HepG2 (cell line): ENCODE measurements around the gene SMARCD1. TPM values are rescaled to one million over a fixed set of nuclear protein-coding genes. Genes with fewer than 3 reads are reported as not detected.

Experiments used
- CREB1 ChIP-seq, 2 experiments: fragments of 450-650 bp in 1 of 2; IDR thresholded peaks; 2 replicates each; pipeline ENCODE4 v1.6.1; 2016 to 2017; ENCODE audit warnings: control low read depth in 1 of 2, mild to moderate bottlenecking in 1 of 2, missing compliant biosample characterization in 1 of 2, missing genetic modification characterization in 1 of 2
- GATAD2A ChIP-seq: IDR thresholded peaks from 2 replicates; pipeline ENCODE4 v1.6.1; 2016
- HMGA1 ChIP-seq: sonication (generic); formaldehyde crosslinking; conservative IDR thresholded peaks from 2 replicates; pipeline ENCODE4 v1.4.0; 2020; ENCODE audit warnings: missing genetic modification reagents
- JUN ChIP-seq: sonication (generic); formaldehyde crosslinking; IDR thresholded peaks from 2 replicates; pipeline ENCODE4 v1.4.0; 2020; ENCODE audit warnings: mild to moderate bottlenecking, missing genetic modification reagents
- KMT2A ChIP-seq: sonication (generic); formaldehyde crosslinking; IDR thresholded peaks from 2 replicates; pipeline ENCODE4 v1.4.0; 2020; ENCODE audit warnings: missing genetic modification reagents
- MED1 ChIP-seq: sonication (generic); formaldehyde crosslinking; IDR thresholded peaks from 2 replicates; pipeline ENCODE4 v1.4.0; 2020; ENCODE audit warnings: missing genetic modification reagents
- PHF21A ChIP-seq: sonication (generic); formaldehyde crosslinking; IDR thresholded peaks from 2 replicates; pipeline ENCODE4 v1.5.0; 2020; ENCODE audit warnings: mild to moderate bottlenecking, missing genetic modification reagents
- SAP130 ChIP-seq: IDR thresholded peaks from 2 replicates; pipeline ENCODE4 v1.6.1; 2016; ENCODE audit warnings: low read depth
- SOX6 ChIP-seq, 2 experiments: fragments of 450-650 bp in 1 of 2; sonication (generic) in 1 of 2; formaldehyde crosslinking in 1 of 2; IDR thresholded peaks; 2 replicates each; pipeline versions ENCODE4 v1.4.0 to v1.6.1; 2017 to 2020; ENCODE audit warnings: antibody characterized with exemption in 1 of 2, mild to moderate bottlenecking in 1 of 2, missing genetic modification reagents in 1 of 2
- YEATS4 ChIP-seq: sonication (generic); formaldehyde crosslinking; IDR thresholded peaks from 2 replicates; pipeline ENCODE4 v1.4.0; 2020; ENCODE audit warnings: missing genetic modification reagents, borderline replicate concordance
- ZBTB14 ChIP-seq: sonication (generic); formaldehyde crosslinking; IDR thresholded peaks from 2 replicates; pipeline ENCODE4 v1.4.0; 2020; ENCODE audit warnings: missing genetic modification reagents
- ZBTB2 ChIP-seq: sonication (generic); formaldehyde crosslinking; IDR thresholded peaks from 2 replicates; pipeline ENCODE4 v1.8.0; 2022; ENCODE audit warnings: low read depth, missing genetic modification reagents
- ZBTB20 ChIP-seq: sonication (generic); formaldehyde crosslinking; IDR thresholded peaks from 2 replicates; pipeline ENCODE4 v1.8.1; 2023; ENCODE audit warnings: missing genetic modification reagents, low read depth, mild to moderate bottlenecking, borderline replicate concordance
- ZKSCAN1 ChIP-seq: fragments of 150-350 bp; IDR thresholded peaks from 2 replicates; pipeline ENCODE4 v1.6.1; 2014; ENCODE audit warnings: low read length
- ZNF280D ChIP-seq: sonication (generic); formaldehyde crosslinking; IDR thresholded peaks from 2 replicates; pipeline ENCODE4 v1.5.1; 2020; ENCODE audit warnings: mild to moderate bottlenecking, missing genetic modification reagents
- ZNF281 ChIP-seq: sonication (generic); formaldehyde crosslinking; IDR thresholded peaks from 2 replicates; pipeline ENCODE4 v1.4.0; 2020; ENCODE audit warnings: missing genetic modification reagents, borderline replicate concordance
- ZNF350 ChIP-seq: sonication (generic); formaldehyde crosslinking; IDR thresholded peaks from 2 replicates; pipeline ENCODE4 v1.4.0; 2020; ENCODE audit warnings: mild to moderate bottlenecking, low read depth, missing genetic modification reagents, borderline replicate concordance
- ZNF564 ChIP-seq: sonication (generic); formaldehyde crosslinking; IDR thresholded peaks from 2 replicates; pipeline ENCODE4 v1.8.1; 2023; ENCODE audit warnings: mild to moderate bottlenecking, missing genetic modification reagents
- ZNF629 ChIP-seq: sonication (generic); formaldehyde crosslinking; conservative IDR thresholded peaks from 2 replicates; pipeline ENCODE4 v1.5.0; 2020; ENCODE audit warnings: missing genetic modification reagents
- ZNF747 ChIP-seq: sonication (generic); formaldehyde crosslinking; IDR thresholded peaks from 2 replicates; pipeline ENCODE4 v1.8.1; 2023; ENCODE audit warnings: missing genetic modification reagents, mild to moderate bottlenecking, borderline replicate concordance
- ZSCAN9 ChIP-seq: IDR thresholded peaks from 2 replicates; pipeline ENCODE4 v1.6.1; 2016; ENCODE audit warnings: borderline replicate concordance
- polyA plus RNA-seq, 8 experiments: library from polyadenylated mRNA; depleted of rRNA in 3 of 8; stranded (reverse) in 7 of 8; unstranded in 1 of 8; fragments of >200 nt; fragmentation: Illumina TruSeq in 4 of 8; extraction: Trizol in 4 of 8; gene quantifications; 2 replicates each; pipeline versions ENCODE4 v1.2.1 to v1.2.3, GENCODE V29; 2011 to 2016; ENCODE audit warnings: low read depth in 4 of 8, missing spikeins in 1 of 8, mixed read lengths in 1 of 8; ENCODE audit not compliant: insufficient read depth in 1 of 8
- total RNA-seq, 5 experiments: library from RNA; depleted of rRNA; stranded (reverse); fragments of >200 nt; fragmentation: Illumina TruSeq; extraction: Trizol; gene quantifications; 2 replicates each; pipeline ENCODE4 v1.2.3, GENCODE V29; 2016; ENCODE audit warnings: low read depth in 1 of 5

Gene SMARCD1
- total and polyA plus RNA-seq, 2 of the 13 experiments (the other 11 are each of a cell fraction or from before 2014, with no cell fraction given), result 51.7 to 54.6 TPM

GRCh38 chr12:50082644-50083043, 2.5 kb upstream of the SMARCD1 start (continued):
- TF ChIP-seq ZNF281 (CRISPR knock-in tag) (peak; percentile 31; the same call in 1 of the 2 replicates), ZNF280D (CRISPR knock-in tag) (no peak), ZNF747 (CRISPR knock-in tag) (no peak), HMGA1 (CRISPR knock-in tag) (no peak), KMT2A (CRISPR knock-in tag) (0 out of 2 replicates have a peak, but pooled peaks have one; percentile 25), MED1 (CRISPR knock-in tag) (peak; percentile 58; the same call in 1 of the 2 replicates), CREB1 (IDR thresholded peaks at IDR 0.05) (no peak), CREB1 (CRISPR knock-in tag; IDR thresholded peaks at IDR 0.05) (no peak), PHF21A (CRISPR knock-in tag) (no peak), JUN (CRISPR knock-in tag) (no peak), GATAD2A (CRISPR knock-in tag) (peak; percentile 92), SAP130 (CRISPR knock-in tag) (peak; percentile 86), ZSCAN9 (CRISPR knock-in tag) (peak; percentile 56; the same call in 1 of the 2 replicates), ZNF564 (CRISPR knock-in tag) (0 out of 2 replicates have a peak, but pooled peaks have one; percentile 55), ZBTB14 (CRISPR knock-in tag) (no peak), ZBTB20 (CRISPR knock-in tag) (no peak), SOX6 (IDR thresholded peaks at IDR 0.05) (no peak), SOX6 (CRISPR knock-in tag; IDR thresholded peaks at IDR 0.05) (peak; percentile 63; the same call in 1 of the 2 replicates), YEATS4 (no peak), ZKSCAN1 (no peak), ZBTB2 (CRISPR knock-in tag) (0 out of 2 replicates have a peak, but pooled peaks have one; percentile 44), ZNF629 (CRISPR knock-in tag) (no peak), ZNF350 (CRISPR knock-in tag) (peak; percentile 24; the same call in 1 of the 2 replicates)
